Measurements from ENCODE around the gene TGFBR3. TPM values are rescaled to one million over a fixed set of nuclear protein-coding genes. Genes with fewer than 3 reads are reported as not detected.

The TGFBR3 gene
- total RNA-seq, 1 donor = 118 TPM

DNA sequence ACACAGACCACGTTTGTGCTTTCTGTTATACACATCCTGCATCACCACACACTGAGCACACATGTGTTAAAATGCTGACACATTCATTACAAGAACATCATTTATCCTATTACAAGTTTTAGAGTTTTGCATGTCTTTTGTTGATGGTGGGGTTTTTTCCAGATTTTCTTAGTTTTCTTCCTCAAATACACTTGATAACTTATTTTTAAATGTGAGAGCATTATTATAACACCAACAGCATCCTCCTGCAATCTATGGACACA is 67.3 kb downstream of the TGFBR3 start:
- H3K4me3 ChIP-seq (ENCODE audit: low read depth, low read length) = no peak overlapping the region
- no peak for DNase-seq (ENCODE audit: low read depth)
- TF ChIP-seq, protein P1, sequence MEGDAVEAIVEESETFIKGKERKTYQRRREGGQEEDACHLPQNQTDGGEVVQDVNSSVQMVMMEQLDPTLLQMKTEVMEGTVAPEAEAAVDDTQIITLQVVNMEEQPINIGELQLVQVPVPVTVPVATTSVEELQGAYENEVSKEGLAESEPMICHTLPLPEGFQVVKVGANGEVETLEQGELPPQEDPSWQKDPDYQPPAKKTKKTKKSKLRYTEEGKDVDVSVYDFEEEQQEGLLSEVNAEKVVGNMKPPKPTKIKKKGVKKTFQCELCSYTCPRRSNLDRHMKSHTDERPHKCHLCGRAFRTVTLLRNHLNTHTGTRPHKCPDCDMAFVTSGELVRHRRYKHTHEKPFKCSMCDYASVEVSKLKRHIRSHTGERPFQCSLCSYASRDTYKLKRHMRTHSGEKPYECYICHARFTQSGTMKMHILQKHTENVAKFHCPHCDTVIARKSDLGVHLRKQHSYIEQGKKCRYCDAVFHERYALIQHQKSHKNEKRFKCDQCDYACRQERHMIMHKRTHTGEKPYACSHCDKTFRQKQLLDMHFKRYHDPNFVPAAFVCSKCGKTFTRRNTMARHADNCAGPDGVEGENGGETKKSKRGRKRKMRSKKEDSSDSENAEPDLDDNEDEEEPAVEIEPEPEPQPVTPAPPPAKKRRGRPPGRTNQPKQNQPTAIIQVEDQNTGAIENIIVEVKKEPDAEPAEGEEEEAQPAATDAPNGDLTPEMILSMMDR (IDR thresholded peaks at IDR 0.05; ENCODE audit: insufficient read depth, low read length) = no peak

DNA sequence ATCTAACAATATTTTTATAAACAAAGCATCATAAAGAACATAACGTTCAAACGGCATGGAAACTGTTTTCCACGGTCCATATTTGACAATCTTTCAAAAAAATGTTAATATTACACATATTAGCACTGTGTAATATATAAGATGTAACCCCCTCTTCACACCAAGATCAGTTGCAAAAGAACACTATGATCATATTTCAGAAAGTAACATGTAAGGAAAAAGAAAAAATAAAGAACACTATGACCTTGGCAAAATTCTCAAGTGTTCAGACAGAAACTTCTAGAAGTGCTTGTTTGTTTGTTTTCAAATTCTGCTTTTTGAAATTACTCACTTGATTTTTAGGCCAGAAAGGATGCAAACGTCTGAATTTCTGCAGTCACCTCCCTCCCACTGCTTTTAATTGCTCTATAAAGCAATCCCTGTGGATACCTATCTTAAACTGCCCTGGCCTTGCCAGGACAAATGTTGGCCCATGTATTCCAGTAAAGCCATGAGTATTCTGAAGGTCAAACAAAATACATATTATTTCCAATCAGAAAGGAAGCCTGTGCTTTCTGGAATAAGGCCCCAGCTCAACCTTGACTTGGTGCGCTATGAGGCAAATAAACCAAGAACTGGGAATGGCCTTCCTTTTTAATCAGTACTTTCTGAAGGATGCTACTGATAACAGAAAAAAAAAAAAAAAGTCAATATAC is 68.6 kb downstream of the TGFBR3 start:
- no peak for DNase-seq (ENCODE audit: low read depth)
- TF ChIP-seq, protein P1 (IDR thresholded peaks at IDR 0.05; ENCODE audit: insufficient read depth, low read length) = no peak
- no peak overlapping the region for H3K4me3 ChIP-seq (ENCODE audit: low read depth, low read length)

DNA sequence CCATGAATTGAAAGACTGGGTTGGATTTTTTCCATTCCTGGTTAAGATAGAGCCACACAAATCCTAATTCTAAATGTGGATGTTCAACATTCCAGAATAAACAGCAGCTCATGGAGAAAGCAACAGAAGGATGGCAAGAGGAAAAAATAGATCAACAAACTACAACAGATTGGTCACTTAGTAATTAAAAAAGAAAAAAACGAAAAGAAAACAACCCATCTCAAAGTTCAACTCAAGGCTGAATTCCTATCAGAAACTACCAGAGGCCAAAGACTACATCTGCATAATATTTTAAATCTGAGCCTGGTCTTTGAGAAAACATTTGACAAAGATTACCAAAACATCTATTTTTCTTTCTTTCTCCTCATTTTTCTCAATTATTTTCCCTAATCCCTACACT is 69.9 kb downstream of the TGFBR3 start:
- H3K4me3 ChIP-seq (ENCODE audit: low read depth, low read length) = no peak overlapping the region
- no peak for DNase-seq (ENCODE audit: low read depth)

DNA sequence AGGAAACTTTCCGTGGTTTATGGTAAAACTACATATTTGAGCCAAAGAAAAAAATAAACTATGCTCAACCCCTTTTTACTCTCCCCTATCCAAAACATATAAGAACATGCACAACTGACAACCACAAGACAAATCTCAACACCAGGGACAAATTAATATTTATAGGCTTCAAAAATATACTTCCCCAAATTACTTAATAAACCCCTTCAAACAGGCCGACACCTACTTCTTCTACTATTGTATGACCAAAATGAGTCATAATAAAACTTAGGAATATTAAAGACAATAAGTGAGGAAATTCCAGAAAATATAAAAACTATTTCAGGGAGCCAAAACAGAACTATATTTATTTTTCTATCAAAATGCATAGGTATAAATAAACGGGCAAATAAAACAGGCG is 71.5 kb downstream of the TGFBR3 start:
- DNase-seq (ENCODE audit: low read depth) = no peak
- TF ChIP-seq, protein P1 (IDR thresholded peaks at IDR 0.05; ENCODE audit: insufficient read depth, low read length) = no peak
- H3K4me3 ChIP-seq (ENCODE audit: low read depth, low read length) = no peak overlapping the region

More for the DNA sequence above, 69.9 kb downstream of the TGFBR3 start:
- TF ChIP-seq, protein P1 (IDR thresholded peaks at IDR 0.05; ENCODE audit: insufficient read depth, low read length) = no peak

DNA sequence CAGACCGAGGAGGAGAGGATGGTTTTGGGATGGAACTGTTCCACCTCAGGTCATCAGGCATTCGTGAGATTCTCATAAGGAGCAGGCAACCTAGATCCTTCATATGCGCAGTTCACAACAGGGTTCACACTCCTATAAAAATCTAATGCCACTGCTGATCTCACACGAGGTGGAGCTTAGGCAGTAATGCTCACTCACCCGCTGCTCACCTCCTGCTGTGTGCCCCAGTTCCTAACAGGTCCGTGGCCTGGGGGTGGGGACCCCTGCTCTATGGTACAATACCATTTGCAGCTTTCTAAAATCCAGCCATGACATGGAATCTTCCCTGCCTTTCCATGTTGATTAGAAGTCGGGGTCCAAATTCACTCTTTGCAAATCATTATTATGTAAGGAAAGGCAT is 72.1 kb downstream of the TGFBR3 start:
- no peak overlapping the region for H3K4me3 ChIP-seq (ENCODE audit: low read depth, low read length)
- DNase-seq (ENCODE audit: low read depth) = no peak
- TF ChIP-seq, protein P1 (IDR thresholded peaks at IDR 0.05; ENCODE audit: insufficient read depth, low read length) = no peak

DNA sequence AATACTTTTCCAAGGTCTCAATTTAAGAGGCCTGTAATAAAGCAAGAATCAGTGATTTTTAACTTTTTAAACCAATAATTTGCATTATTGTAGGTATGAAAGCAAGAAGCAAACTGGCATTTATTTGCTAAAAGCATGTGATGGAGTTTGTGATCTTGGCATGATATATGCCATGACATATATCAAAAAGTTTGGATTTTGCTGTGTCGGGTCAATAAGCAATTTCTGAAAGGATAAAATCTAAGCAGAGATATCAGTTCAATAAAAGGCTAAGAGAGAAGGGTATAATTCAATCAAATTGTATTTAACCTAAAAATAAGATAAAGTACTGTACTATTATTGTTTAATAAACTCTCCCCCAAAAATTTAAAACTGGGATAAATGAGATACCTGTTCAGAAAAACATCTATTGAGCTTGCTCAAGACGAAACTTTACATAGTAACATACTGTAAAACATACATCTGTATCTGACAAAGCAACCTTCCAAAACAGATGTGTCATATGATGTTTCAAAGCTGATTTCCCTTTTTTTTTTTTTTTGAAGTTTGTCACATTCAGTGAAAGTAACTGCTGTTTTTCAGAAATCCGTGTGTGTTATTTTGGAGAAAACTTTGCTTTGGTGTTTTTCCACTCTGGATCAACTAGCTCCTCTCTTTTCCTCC is 74.5 kb downstream of the TGFBR3 start:
- DNase-seq (ENCODE audit: low read depth) = no peak
- TF ChIP-seq, protein P1 (IDR thresholded peaks at IDR 0.05; ENCODE audit: insufficient read depth, low read length) = no peak

More for the DNA sequence above, 74.5 kb downstream of the TGFBR3 start:
- H3K4me3 ChIP-seq (ENCODE audit: low read depth, low read length) = no peak overlapping the region
